ENCODE results near the gene MELTF. TPM values are rescaled to one million over a fixed set of nuclear protein-coding genes. Genes with fewer than 3 reads are reported as not detected.
"Not testable (repeated sequence)": the region's sequence is repeated elsewhere in the genome, so short reads cannot be mapped to it uniquely, and the experiment has no call there.

Gene MELTF
- total and polyA plus RNA-seq, 2 donors (not counting 1 experiment from before 2014, with no cell fraction given), result 0.13 to 2.9 TPM

- H3K4me1 ChIP-seq (ENCODE audit: control insufficient read depth in 2 of 2, insufficient read depth in 2 of 2, low read length in 2 of 2), result no peaks in the 10 kb centered on the region
- H3K4me3 Mint-ChIP-seq, result no peak overlapping the region
- H3K4me2 ChIP-seq (replicated peaks; ENCODE audit: low read depth, low read length, poor library complexity, severe bottlenecking), result no peak overlapping the region
- no peaks in the 10 kb centered on the region for H3K79me2 ChIP-seq (ENCODE audit: control insufficient read depth, insufficient read depth, low read length)
- DNase-seq (no peak), ATAC-seq (ENCODE audit: low read depth) (no peak)
- no peaks in the 10 kb centered on the region for H3K9me3 Mint-ChIP-seq (ENCODE audit: insufficient read depth)
- no peaks in the 10 kb centered on the region for H3K9me3 ChIP-seq (ENCODE audit: control extremely low read depth in 1 of 3, control insufficient read depth in 2 of 3, insufficient read depth in 1 of 3, low read length in 2 of 3)
- WGBS (ENCODE audit: insufficient coverage), result 94% methylated on average over 9 of the region's 14 CpGs
- intact Hi-C loops (cut with micrococcal nuclease), result no loop called here
- H3K9ac ChIP-seq (ENCODE audit: low read length), result no peak overlapping the region
- no peak overlapping the region for H2AFZ ChIP-seq (ENCODE audit: insufficient read depth, low read depth, low read length, poor library complexity, severe bottlenecking)
- H3K27me3 ChIP-seq (replicated peaks in 1 of 4; ENCODE audit: control extremely low read depth in 1 of 4, control insufficient read depth in 3 of 4, insufficient read depth in 4 of 4, low read length in 3 of 4), result peaks cover 0 to 4% (median under 1%) of the 10 kb centered on the region in 4 experiments
- peaks cover 5% of the 10 kb centered on the region for H3K4me1 Mint-ChIP-seq
- ChIA-PET CTCF (no interaction called here), POLR2A (no interaction called here)
- peaks cover 13% of the 10 kb centered on the region for H3K27me3 Mint-ChIP-seq
- no peak overlapping the region for H3K27ac Mint-ChIP-seq
- no peak overlapping the region for H3K27ac ChIP-seq (ENCODE audit: low read length in 2 of 2)
- H4K20me1 ChIP-seq (ENCODE audit: control insufficient read depth, insufficient read depth, low read length, poor library complexity, severe bottlenecking), result no peaks in the 10 kb centered on the region
- TF ChIP-seq CTCF (IDR thresholded peaks at IDR 0.05) (no peak), EZH2 (IDR thresholded peaks at IDR 0.05; ENCODE audit: borderline replicate concordance, insufficient read depth, low read depth, low read length, poor library complexity, severe bottlenecking) (no peak)
- peaks cover 0 to under 1% of the 10 kb centered on the region in 2 experiments for H3K36me3 ChIP-seq (replicated peaks in 1 of 2; ENCODE audit: control extremely low read depth in 1 of 2, control insufficient read depth in 1 of 2, extremely low read depth in 1 of 2, insufficient read depth in 2 of 2, low read length in 1 of 2)
- H3K4me3 ChIP-seq (ENCODE audit: control extremely low read depth in 1 of 5, extremely low read depth in 1 of 5, insufficient read depth in 1 of 5, low read depth in 2 of 5, low read length in 4 of 5), result no peak overlapping the region
Observed at GRCh38 chr3:197038679-197039462, 9.3 kb upstream of the MELTF start.

- CTCF ChIA-PET, result no interaction called here
- peaks cover 0 to 18% (median 9%) of the 10 kb centered on the region in 4 experiments for H3K27me3 ChIP-seq (replicated peaks in 1 of 4; ENCODE audit: control extremely low read depth in 1 of 4, control insufficient read depth in 3 of 4, insufficient read depth in 4 of 4, low read length in 3 of 4)
- Mint-ChIP-seq H3K9me3 (ENCODE audit: insufficient read depth) (no peaks in the 10 kb centered on the region), H3K27me3 (peaks cover 28% of the 10 kb centered on the region), H3K4me1 (peaks cover 5% of the 10 kb centered on the region), H3K4me3 (no peak overlapping the region), H3K27ac (no peak overlapping the region)
- ATAC-seq (ENCODE audit: low read depth), result no peak
- intact Hi-C loops (cut with micrococcal nuclease), result no loop called here
- H3K4me2 ChIP-seq (replicated peaks; ENCODE audit: low read depth, low read length, poor library complexity, severe bottlenecking), result no peak overlapping the region
- H3K4me3 ChIP-seq (ENCODE audit: control extremely low read depth in 1 of 5, extremely low read depth in 1 of 5, insufficient read depth in 1 of 5, low read depth in 2 of 5, low read length in 4 of 5), result no peak overlapping the region
- WGBS (ENCODE audit: insufficient coverage), result 100% methylated on average over 1 of the region's 3 CpGs
- no peak for TF ChIP-seq CTCF (IDR thresholded peaks at IDR 0.05)
- no peak for TF ChIP-seq EZH2 (IDR thresholded peaks at IDR 0.05; ENCODE audit: borderline replicate concordance, insufficient read depth, low read depth, low read length, poor library complexity, severe bottlenecking)
- H3K79me2 ChIP-seq (ENCODE audit: control insufficient read depth, insufficient read depth, low read length), result no peaks in the 10 kb centered on the region
- H3K27ac ChIP-seq (ENCODE audit: low read length in 2 of 2), result no peak overlapping the region
- H3K9me3 ChIP-seq (ENCODE audit: control extremely low read depth in 1 of 3, control insufficient read depth in 2 of 3, insufficient read depth in 1 of 3, low read length in 2 of 3), result no peaks in the 10 kb centered on the region
- H3K9ac ChIP-seq (ENCODE audit: low read length), result no peak overlapping the region
- no peak for DNase-seq
- H4K20me1 ChIP-seq (ENCODE audit: control insufficient read depth, insufficient read depth, low read length, poor library complexity, severe bottlenecking), result no peaks in the 10 kb centered on the region
- no peak overlapping the region for H2AFZ ChIP-seq (ENCODE audit: insufficient read depth, low read depth, low read length, poor library complexity, severe bottlenecking)
- H3K36me3 ChIP-seq (replicated peaks in 1 of 2; ENCODE audit: control extremely low read depth in 1 of 2, control insufficient read depth in 1 of 2, extremely low read depth in 1 of 2, insufficient read depth in 2 of 2, low read length in 1 of 2), result no peaks in the 10 kb centered on the region
- POLR2A ChIA-PET, result no interaction called here
- no peaks in the 10 kb centered on the region for H3K4me1 ChIP-seq (ENCODE audit: control insufficient read depth in 2 of 2, insufficient read depth in 2 of 2, low read length in 2 of 2)
Observed at GRCh38 chr3:197035577-197035976, 6.0 kb upstream of the MELTF start.

- H3K4me1 ChIP-seq (ENCODE audit: control insufficient read depth in 2 of 2, insufficient read depth in 2 of 2, low read length in 2 of 2); H3K9me3 ChIP-seq (ENCODE audit: control extremely low read depth in 1 of 3, control insufficient read depth in 2 of 3, insufficient read depth in 1 of 3, low read length in 2 of 3); ATAC-seq (ENCODE audit: low read depth); H3K4me2 ChIP-seq (replicated peaks; ENCODE audit: low read depth, low read length, poor library complexity, severe bottlenecking); H3K9ac ChIP-seq (ENCODE audit: low read length); H3K4me3 ChIP-seq (ENCODE audit: control extremely low read depth in 1 of 5, extremely low read depth in 1 of 5, insufficient read depth in 1 of 5, low read depth in 2 of 5, low read length in 4 of 5); H3K4me3 Mint-ChIP-seq; H3K79me2 ChIP-seq (ENCODE audit: control insufficient read depth, insufficient read depth, low read length); H2AFZ ChIP-seq (ENCODE audit: insufficient read depth, low read depth, low read length, poor library complexity, severe bottlenecking); H3K4me1 Mint-ChIP-seq; POLR2A ChIA-PET; H3K36me3 ChIP-seq (replicated peaks in 1 of 2; ENCODE audit: control extremely low read depth in 1 of 2, control insufficient read depth in 1 of 2, extremely low read depth in 1 of 2, insufficient read depth in 2 of 2, low read length in 1 of 2); intact Hi-C loops (cut with micrococcal nuclease); H3K27ac ChIP-seq (ENCODE audit: low read length in 2 of 2); DNase-seq; CTCF ChIA-PET; H3K27ac Mint-ChIP-seq; H3K9me3 Mint-ChIP-seq (ENCODE audit: insufficient read depth); H4K20me1 ChIP-seq (ENCODE audit: control insufficient read depth, insufficient read depth, low read length, poor library complexity, severe bottlenecking): not testable (repeated sequence)
- WGBS (ENCODE audit: insufficient coverage), result 95% methylated on average over 5 of the region's 5 CpGs
- peaks cover 0 to 23% (median 11%) of the 10 kb centered on the region in 4 experiments for H3K27me3 ChIP-seq (replicated peaks in 1 of 4; ENCODE audit: control extremely low read depth in 1 of 4, control insufficient read depth in 3 of 4, insufficient read depth in 4 of 4, low read length in 3 of 4)
- H3K27me3 Mint-ChIP-seq, result peaks cover 31% of the 10 kb centered on the region
Observed at GRCh38 chr3:197034778-197035177, 5.2 kb upstream of the MELTF start.
